Peyer's patch (tissue), 4 donors: Measurements from ENCODE around the gene IMPA2.

Experiments used
- POLR2A ChIP-seq, 2 donors: fragments of 450-650 bp; IDR thresholded peaks; one replicate each; pipeline ENCODE4 v1.5.1; 2017; ENCODE audit warnings: antibody characterized with exemption in 2 of 2, mild to moderate bottlenecking in 2 of 2, moderate library complexity in 2 of 2
- TF ChIP-seq, protein P1 (sequence below), 6 experiments: fragments of 450-650 bp in 4 of 6; fragments of 200-600 bp in 2 of 6; sonication (generic) in 1 of 6; IDR thresholded peaks; one replicate each; pipeline ENCODE4 v1.5.1; 2017 to 2019; ENCODE audit warnings: antibody characterized with exemption in 6 of 6, mild to moderate bottlenecking in 3 of 6, moderate library complexity in 1 of 6

- TF ChIP-seq, protein P1, sequence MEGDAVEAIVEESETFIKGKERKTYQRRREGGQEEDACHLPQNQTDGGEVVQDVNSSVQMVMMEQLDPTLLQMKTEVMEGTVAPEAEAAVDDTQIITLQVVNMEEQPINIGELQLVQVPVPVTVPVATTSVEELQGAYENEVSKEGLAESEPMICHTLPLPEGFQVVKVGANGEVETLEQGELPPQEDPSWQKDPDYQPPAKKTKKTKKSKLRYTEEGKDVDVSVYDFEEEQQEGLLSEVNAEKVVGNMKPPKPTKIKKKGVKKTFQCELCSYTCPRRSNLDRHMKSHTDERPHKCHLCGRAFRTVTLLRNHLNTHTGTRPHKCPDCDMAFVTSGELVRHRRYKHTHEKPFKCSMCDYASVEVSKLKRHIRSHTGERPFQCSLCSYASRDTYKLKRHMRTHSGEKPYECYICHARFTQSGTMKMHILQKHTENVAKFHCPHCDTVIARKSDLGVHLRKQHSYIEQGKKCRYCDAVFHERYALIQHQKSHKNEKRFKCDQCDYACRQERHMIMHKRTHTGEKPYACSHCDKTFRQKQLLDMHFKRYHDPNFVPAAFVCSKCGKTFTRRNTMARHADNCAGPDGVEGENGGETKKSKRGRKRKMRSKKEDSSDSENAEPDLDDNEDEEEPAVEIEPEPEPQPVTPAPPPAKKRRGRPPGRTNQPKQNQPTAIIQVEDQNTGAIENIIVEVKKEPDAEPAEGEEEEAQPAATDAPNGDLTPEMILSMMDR (IDR thresholded peaks at IDR 0.05) = no peak
- no peak for TF ChIP-seq POLR2A (IDR thresholded peaks at IDR 0.05)
Observed at GRCh38 chr18:12032786-12033642, 51.7 kb downstream of the IMPA2 start.
